Peyer's patch (tissue), 4 donors: Measurements from ENCODE around the gene CELSR2. TPM values are rescaled to one million over a fixed set of nuclear protein-coding genes. Genes with fewer than 3 reads are reported as not detected.

Experiments
- DNase-seq, 3 donors: peaks; one replicate each; pipeline ENCODE4 v3.0.0-alpha.2; 2017 to 2019
- H3K27ac ChIP-seq, 4 donors: fragments of 200-600 bp; sonication (generic); one replicate each; pipeline ENCODE4 v1.5.1; 2016 to 2019
- H3K27me3 ChIP-seq, 2 donors: fragments of 200-600 bp; sonication (generic); one replicate each; pipeline ENCODE4 v1.5.1; 2019
- H3K36me3 ChIP-seq, 3 donors: fragments of 200-600 bp; sonication (generic); one replicate each; pipeline ENCODE4 v1.5.1; 2016 to 2019
- H3K4me1 ChIP-seq, 4 donors: fragments of 200-600 bp; sonication (generic); one replicate each; pipeline ENCODE4 v1.5.1; 2016 to 2019
- H3K4me3 ChIP-seq, 4 donors: fragments of 200-600 bp; sonication (generic); 1 replicate in 3 of 4; 2 replicates in 1 of 4; pipeline ENCODE4 v1.5.1; 2016 to 2019; ENCODE audit warnings: mild to moderate bottlenecking in 1 of 4
- H3K9me3 ChIP-seq, 4 donors: fragments of 200-600 bp; sonication (generic); one replicate each; pipeline ENCODE4 v1.5.1; 2016 to 2019; ENCODE audit warnings: mild to moderate bottlenecking in 1 of 4
- CTCF ChIP-seq, 6 experiments: fragments of 450-650 bp in 4 of 6; fragments of 200-600 bp in 2 of 6; sonication (generic) in 1 of 6; IDR thresholded peaks; one replicate each; pipeline ENCODE4 v1.5.1; 2017 to 2019; ENCODE audit warnings: antibody characterized with exemption in 6 of 6, mild to moderate bottlenecking in 3 of 6, moderate library complexity in 1 of 6
- POLR2A ChIP-seq, 2 donors: fragments of 450-650 bp; IDR thresholded peaks; one replicate each; pipeline ENCODE4 v1.5.1; 2017; ENCODE audit warnings: antibody characterized with exemption in 2 of 2, mild to moderate bottlenecking in 2 of 2, moderate library complexity in 2 of 2
- total RNA-seq, 4 donors: library from RNA; depleted of rRNA; stranded (reverse); fragments of >200 nt; gene quantifications; one replicate each; pipeline ENCODE4 v1.1.0, GENCODE V29; 2016

The CELSR2 gene
- total RNA-seq, 4 donors from 2014 or later: 2.6 to 6.4 (median 4.6) TPM

DNA sequence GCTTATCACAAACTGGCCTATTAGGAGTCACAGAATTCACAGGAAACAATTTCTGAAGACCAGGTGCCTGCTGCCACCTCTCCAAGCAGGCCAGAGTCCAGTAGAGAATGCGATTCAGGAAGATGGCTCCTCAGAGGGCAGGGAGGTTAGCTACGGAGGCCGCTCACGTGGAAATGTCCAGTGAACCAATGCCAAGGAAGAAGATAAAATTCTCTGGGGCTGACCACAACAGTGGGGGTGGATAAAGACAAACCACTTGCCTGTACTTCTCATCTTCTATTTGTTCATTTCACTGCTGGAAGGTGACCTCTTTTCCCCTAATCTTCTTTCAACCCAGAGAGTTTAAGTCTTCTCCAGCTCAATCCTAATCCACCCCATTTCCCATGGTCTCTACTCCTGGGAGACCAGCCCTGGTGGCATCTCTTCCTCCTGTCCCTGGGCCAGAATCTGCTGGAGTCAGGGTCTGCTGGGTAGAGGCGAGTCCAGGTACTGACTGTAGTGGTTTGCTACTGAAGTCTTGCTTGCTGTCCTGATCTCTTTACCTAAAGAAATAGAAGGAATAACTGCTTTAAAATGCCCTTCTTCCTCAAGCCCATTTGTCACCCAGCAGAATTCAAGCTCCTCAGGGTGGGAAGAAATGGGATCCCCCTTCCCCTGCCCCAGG is 30.4 kb downstream of the CELSR2 start:
- no peak overlapping the region for H3K27ac ChIP-seq
- peaks cover 0 to 28% (median 6%) of the 10 kb centered on the region in 4 donors for H3K4me1 ChIP-seq
- H3K36me3 ChIP-seq: no peaks in the 10 kb centered on the region
- H3K27me3 ChIP-seq: no peaks in the 10 kb centered on the region
- no peak for DNase-seq
- TF ChIP-seq POLR2A (IDR thresholded peaks at IDR 0.05): no peak
- TF ChIP-seq CTCF (IDR thresholded peaks at IDR 0.05): no peak
- H3K4me3 ChIP-seq: no peak overlapping the region
- no peaks in the 10 kb centered on the region for H3K9me3 ChIP-seq

DNA sequence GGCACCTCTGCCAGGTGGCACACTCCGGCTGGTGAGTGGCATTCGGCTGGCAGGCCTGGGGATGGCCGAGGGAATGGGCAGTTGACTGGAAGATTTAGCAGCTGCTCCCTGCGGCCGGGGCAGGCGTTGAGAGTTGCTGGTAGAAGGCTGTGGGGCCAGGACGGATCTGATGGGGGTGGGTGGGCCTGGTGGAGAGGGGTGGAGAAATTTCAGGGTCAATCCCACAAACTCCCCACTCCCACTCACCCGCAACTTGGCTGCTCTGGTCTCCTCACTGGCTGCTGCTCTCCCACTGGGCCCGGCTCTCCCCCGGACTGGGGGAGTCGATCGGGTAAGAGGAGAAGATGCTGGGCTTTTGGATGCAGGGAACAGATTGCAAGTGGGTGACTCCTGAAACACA is 31.5 kb downstream of the CELSR2 start:
- no peaks in the 10 kb centered on the region for H3K9me3 ChIP-seq
- no peaks in the 10 kb centered on the region for H3K36me3 ChIP-seq
- no peak overlapping the region for H3K4me3 ChIP-seq
- DNase-seq: no peak
- H3K27me3 ChIP-seq: no peaks in the 10 kb centered on the region
- no peak for TF ChIP-seq CTCF (IDR thresholded peaks at IDR 0.05)
- TF ChIP-seq POLR2A (IDR thresholded peaks at IDR 0.05): no peak
- peaks cover 0 to 17% (median 6%) of the 10 kb centered on the region in 4 donors for H3K4me1 ChIP-seq
- H3K27ac ChIP-seq: no peak overlapping the region

- no peak overlapping the region for H3K27ac ChIP-seq
- H3K36me3 ChIP-seq: no peaks in the 10 kb centered on the region
- TF ChIP-seq CTCF (IDR thresholded peaks at IDR 0.05) (no peak), POLR2A (IDR thresholded peaks at IDR 0.05) (no peak)
- no peaks in the 10 kb centered on the region for H3K9me3 ChIP-seq
- DNase-seq: no peak
- peaks cover 0 to 17% (median 6%) of the 10 kb centered on the region in 4 donors for H3K4me1 ChIP-seq
- H3K27me3 ChIP-seq: no peaks in the 10 kb centered on the region
- peak overlapping the region in 2 of 4 donors; percentile 59 to 61 for H3K4me3 ChIP-seq
Measured at GRCh38 chr1:109281680-109282496, 32.5 kb downstream of the CELSR2 start.

- no peaks in the 10 kb centered on the region for H3K9me3 ChIP-seq
- no peak for DNase-seq
- H3K4me3 ChIP-seq: peak overlapping the region; percentile 59 to 75 (median 61)
- peak overlapping the region; percentile 73 to 85 (median 84) for H3K27ac ChIP-seq
- TF ChIP-seq POLR2A (IDR thresholded peaks at IDR 0.05): no peak
- no peak for TF ChIP-seq CTCF (IDR thresholded peaks at IDR 0.05)
- no peaks in the 10 kb centered on the region for H3K27me3 ChIP-seq
- peaks cover 0 to 16% (median 5%) of the 10 kb centered on the region in 4 donors for H3K4me1 ChIP-seq
- no peaks in the 10 kb centered on the region for H3K36me3 ChIP-seq
Measured at GRCh38 chr1:109282497-109282951, 33.2 kb downstream of the CELSR2 start.

- Histone ChIP-seq H3K36me3 (no peaks in the 10 kb centered on the region), H3K4me3 (peak within 1 kb of the TSS; percentile 59 to 75 (median 61)), H3K4me1 (peaks cover 0 to 13% (median 4%) of the 10 kb centered on the region in 4 donors), H3K9me3 (no peaks in the 10 kb centered on the region), H3K27me3 (no peaks in the 10 kb centered on the region), H3K27ac (peak within 1 kb of the TSS; percentile 73 to 85 (median 84))
- peak in 5 of 6 experiments; percentile 35 to 82 (median 66) for TF ChIP-seq CTCF (IDR thresholded peaks at IDR 0.05)
- peak; percentile 54 to 56 for TF ChIP-seq POLR2A (IDR thresholded peaks at IDR 0.05)
- DNase-seq: peak; percentile 95 to 97 (median 97)
Measured at GRCh38 chr1:109282952-109283747, 33.8 kb downstream of the CELSR2 start, which contains the start of gene PSRC1. Gene PSRC1 (minus strand): TSS chr1:109283145.
